ENCODE data around the gene DUSP8.
"Not testable (repeated sequence)": the region's sequence is repeated elsewhere in the genome, so short reads cannot be mapped to it uniquely, and the experiment has no call there.

The DUSP8 gene

GRCh38 chr11:1511937-1512496 is 60.1 kb downstream of the DUSP8 start:
- Histone ChIP-seq H4K20me1 (peaks cover 95% of the 10 kb centered on the region), H3K4me2 (peak overlapping the region; percentile 61), H3K36me3 (no peaks in the 10 kb centered on the region; the same call in 1 of the 2 replicates), H3K9ac (no peak overlapping the region), H3K4me3 (no peak overlapping the region), H3K27ac (peak overlapping the region; percentile 30; the same call in 1 of the 2 replicates), H3K9me3 (no peaks in the 10 kb centered on the region), H3K4me1 (peaks cover 93% of the 10 kb centered on the region), H3K27me3 (no peaks in the 10 kb centered on the region)
- no peak for TF ChIP-seq Cebpa-rat (IDR thresholded peaks at IDR 0.05)

DNA sequence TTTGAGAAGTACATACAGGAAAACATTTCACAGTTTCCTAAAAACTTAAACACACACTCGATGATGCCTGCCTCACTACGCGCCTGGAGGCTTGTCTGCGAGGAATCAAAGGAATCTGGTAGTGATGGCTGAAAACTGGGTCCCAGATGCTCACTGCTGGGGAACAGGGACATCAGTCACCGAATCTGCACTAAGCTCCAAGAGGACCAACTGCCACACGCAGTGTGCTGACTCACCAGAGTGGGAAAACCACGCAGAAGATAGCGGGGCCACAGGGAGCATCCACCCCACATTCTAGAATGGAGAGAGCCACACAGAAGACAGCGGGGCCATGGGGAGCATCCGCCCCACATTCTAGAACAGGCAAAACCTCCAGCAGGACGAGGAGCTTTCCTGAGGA is 61.1 kb downstream of the DUSP8 start:
- Histone ChIP-seq H3K9ac (0 out of 2 replicates have a peak overlapping the region, but pooled peaks have one; percentile 3), H3K4me2 (peak overlapping the region; percentile 61), H3K4me3 (no peak overlapping the region), H3K27ac (no peak overlapping the region), H3K27me3 (no peaks in the 10 kb centered on the region), H3K4me1 (peaks cover 93% of the 10 kb centered on the region), H4K20me1 (peaks cover 95% of the 10 kb centered on the region), H3K36me3 (no peaks in the 10 kb centered on the region; the same call in 1 of the 2 replicates), H3K9me3 (no peaks in the 10 kb centered on the region)
- TF ChIP-seq Cebpa-rat (IDR thresholded peaks at IDR 0.05) = no peak

GRCh38 chr11:1510351-1510750 is 61.7 kb downstream of the DUSP8 start:
- H3K27ac ChIP-seq, H3K9ac ChIP-seq, H3K4me2 ChIP-seq, H3K9me3 ChIP-seq, H3K36me3 ChIP-seq, H3K27me3 ChIP-seq, H3K4me3 ChIP-seq: not testable (repeated sequence)
- Histone ChIP-seq H3K4me1 (peaks cover 93% of the 10 kb centered on the region), H4K20me1 (peaks cover 95% of the 10 kb centered on the region)

DNA sequence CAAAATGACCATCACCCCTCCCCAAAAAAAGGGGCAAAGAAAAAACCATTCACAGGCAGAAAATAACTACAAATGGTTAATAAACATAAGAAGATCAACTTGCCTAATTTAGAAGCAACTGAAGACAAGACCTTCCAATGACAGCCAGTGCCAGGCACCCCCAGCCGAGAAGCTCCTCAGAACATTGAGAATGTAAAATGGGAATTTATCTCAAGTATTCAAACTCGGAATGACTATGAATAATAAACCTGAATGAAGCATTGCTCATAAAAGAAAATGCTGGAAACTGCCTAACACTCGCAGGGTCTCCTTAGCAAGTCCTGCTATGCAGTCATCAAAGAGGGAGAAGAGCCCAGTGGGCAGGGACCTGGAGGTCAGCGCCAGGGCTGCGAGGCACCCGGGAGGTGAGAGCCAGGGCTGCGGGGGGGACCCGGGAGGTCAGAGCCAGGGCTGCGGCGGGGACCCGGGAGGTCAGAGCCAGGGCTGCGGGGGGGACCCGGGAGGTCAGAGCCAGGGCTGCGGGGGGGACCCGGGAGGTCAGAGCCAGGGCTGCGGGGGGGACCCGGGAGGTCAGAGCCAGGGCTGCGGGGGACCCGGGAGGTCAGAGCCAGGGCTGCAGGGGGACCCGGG is 62.3 kb downstream of the DUSP8 start:
- no peak for TF ChIP-seq Cebpa-rat (IDR thresholded peaks at IDR 0.05)
- peaks cover 93% of the 10 kb centered on the region for H3K4me1 ChIP-seq
- no peaks in the 10 kb centered on the region for H3K27me3 ChIP-seq
- H3K36me3 ChIP-seq = no peaks in the 10 kb centered on the region; the same call in 1 of the 2 replicates
- H3K4me3 ChIP-seq = no peak overlapping the region
- no peaks in the 10 kb centered on the region for H3K9me3 ChIP-seq
- peak overlapping the region; percentile 99 for H3K4me2 ChIP-seq
- no peak overlapping the region for H3K27ac ChIP-seq
- H4K20me1 ChIP-seq = peaks cover 95% of the 10 kb centered on the region
- H3K9ac ChIP-seq = no peak overlapping the region

GRCh38 chr11:1508986-1509385 is 63.1 kb downstream of the DUSP8 start:
- Histone ChIP-seq H3K4me1 (peaks cover 93% of the 10 kb centered on the region), H4K20me1 (peaks cover 95% of the 10 kb centered on the region), H3K4me3 (no peak overlapping the region), H3K9ac (peak overlapping the region; percentile 70; the same call in 1 of the 2 replicates), H3K27ac (peak overlapping the region; percentile 80), H3K36me3 (no peaks in the 10 kb centered on the region), H3K4me2 (peak overlapping the region; percentile 99), H3K27me3 (no peaks in the 10 kb centered on the region), H3K9me3 (no peaks in the 10 kb centered on the region)
- no peak for TF ChIP-seq Cebpa-rat (IDR thresholded peaks at IDR 0.05)

GRCh38 chr11:1508491-1508891 is 63.6 kb downstream of the DUSP8 start:
- Histone ChIP-seq H4K20me1 (peaks cover 95% of the 10 kb centered on the region), H3K9ac (peak overlapping the region; percentile 70)

GRCh38 chr11:1507381-1508140 is 64.5 kb downstream of the DUSP8 start:
- H4K20me1 ChIP-seq = peaks cover 98% of the 10 kb centered on the region
- peak overlapping the region; percentile 70 for H3K9ac ChIP-seq
- TF ChIP-seq Cebpa-rat (IDR thresholded peaks at IDR 0.05) = no peak
- H3K4me3 ChIP-seq = peak overlapping the region; percentile 60
- H3K27me3 ChIP-seq = no peaks in the 10 kb centered on the region
- H3K36me3 ChIP-seq = peaks cover 4% of the 10 kb centered on the region; the same call in 1 of the 2 replicates
- H3K27ac ChIP-seq = peak overlapping the region; percentile 80
- H3K4me2 ChIP-seq = peak overlapping the region; percentile 99
- H3K9me3 ChIP-seq = no peaks in the 10 kb centered on the region
- peaks cover 95% of the 10 kb centered on the region for H3K4me1 ChIP-seq

More at GRCh38 chr11:1508491-1508891, 63.6 kb downstream of the DUSP8 start:
- no peak for TF ChIP-seq Cebpa-rat (IDR thresholded peaks at IDR 0.05)
- Histone ChIP-seq H3K4me1 (peaks cover 93% of the 10 kb centered on the region), H3K27me3 (no peaks in the 10 kb centered on the region), H3K4me2 (peak overlapping the region; percentile 99), H3K9me3 (no peaks in the 10 kb centered on the region), H3K4me3 (peak overlapping the region; percentile 60), H3K27ac (peak overlapping the region; percentile 80), H3K36me3 (peaks cover 3% of the 10 kb centered on the region; the same call in 1 of the 2 replicates)

DNA sequence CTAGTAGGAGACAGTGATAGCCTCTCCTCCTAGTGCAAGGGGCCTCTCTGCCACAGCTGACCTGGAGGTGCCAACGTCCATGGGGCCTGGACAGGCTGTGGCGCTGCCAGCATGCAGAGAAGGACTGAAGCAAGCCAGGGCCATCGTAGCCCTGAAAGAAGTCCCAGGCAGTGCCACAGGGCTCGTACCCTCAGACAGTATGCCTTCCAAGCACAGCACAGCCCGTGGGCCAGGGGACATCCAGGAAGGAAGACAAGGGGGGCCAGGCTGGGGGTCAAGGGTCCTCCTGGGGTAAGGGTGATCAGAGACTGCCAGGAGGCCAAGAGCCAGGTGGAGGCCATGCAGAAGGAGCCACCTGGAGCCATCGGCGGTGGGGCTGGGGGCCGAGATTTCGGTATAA is 65.1 kb downstream of the DUSP8 start:
- no peak for TF ChIP-seq Cebpa-rat (IDR thresholded peaks at IDR 0.05)
- Histone ChIP-seq H3K4me3 (peak overlapping the region; percentile 60), H3K4me1 (peaks cover 95% of the 10 kb centered on the region), H3K27me3 (no peaks in the 10 kb centered on the region), H3K9me3 (no peaks in the 10 kb centered on the region), H4K20me1 (peaks cover 98% of the 10 kb centered on the region), H3K4me2 (peak overlapping the region; percentile 99), H3K36me3 (peaks cover 4% of the 10 kb centered on the region; the same call in 1 of the 2 replicates), H3K9ac (peak overlapping the region; percentile 70), H3K27ac (peak overlapping the region; percentile 80)

GRCh38 chr11:1505480-1505879 is 66.6 kb downstream of the DUSP8 start:
- H3K27me3 ChIP-seq = no peaks in the 10 kb centered on the region
- no peak overlapping the region; the same call in 1 of the 2 replicates for H3K27ac ChIP-seq
- peaks cover 98% of the 10 kb centered on the region for H4K20me1 ChIP-seq
- peak overlapping the region; percentile 99 for H3K4me2 ChIP-seq
- no peak for TF ChIP-seq Cebpa-rat (IDR thresholded peaks at IDR 0.05)
- H3K4me1 ChIP-seq = peaks cover 95% of the 10 kb centered on the region
- no peak overlapping the region for H3K4me3 ChIP-seq
- no peak overlapping the region for H3K9ac ChIP-seq
- peaks cover 11% of the 10 kb centered on the region; the same call in 1 of the 2 replicates for H3K36me3 ChIP-seq
- H3K9me3 ChIP-seq = no peaks in the 10 kb centered on the region
